GM18519 (cell line): ENCODE data around the gene MT1H.

ENCODE experiments used
- ATAC-seq: cut with Tn5 transposase; IDR thresholded peaks from one replicate; pipeline ENCODE4 v1.9.1; 2021; ENCODE audit warnings: mild to moderate bottlenecking, moderate library complexity; ENCODE audit not compliant: unreplicated experiment, low FRiP score

Gene MT1H

DNA sequence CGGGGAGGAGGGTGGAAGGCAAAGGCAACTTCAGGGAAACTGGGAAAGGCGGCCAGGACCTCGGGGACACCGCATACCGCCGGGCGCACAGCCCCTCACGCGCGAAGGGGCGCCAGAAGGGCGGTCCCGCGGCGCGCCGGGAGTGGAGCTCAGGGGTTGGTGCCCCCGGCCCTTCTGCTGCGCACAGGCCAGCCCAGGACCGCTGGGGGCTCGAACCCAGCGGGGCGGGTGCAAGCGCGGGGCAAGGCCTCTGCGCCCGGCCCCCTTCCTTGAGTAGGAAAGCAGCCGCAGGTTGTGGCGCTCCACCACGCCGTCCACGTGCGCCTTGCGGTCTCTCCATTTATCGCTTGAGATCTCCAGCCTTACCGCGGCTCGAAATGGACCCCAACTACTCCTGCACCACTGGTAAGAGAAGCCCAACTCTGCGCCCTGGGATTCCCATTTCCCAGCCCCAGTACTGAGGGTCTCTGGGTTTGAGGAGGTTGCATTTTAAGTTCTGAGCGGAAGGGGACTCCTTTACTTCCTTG lies 34.1 kb upstream of the MT1H start:
- ATAC-seq = no peak

DNA sequence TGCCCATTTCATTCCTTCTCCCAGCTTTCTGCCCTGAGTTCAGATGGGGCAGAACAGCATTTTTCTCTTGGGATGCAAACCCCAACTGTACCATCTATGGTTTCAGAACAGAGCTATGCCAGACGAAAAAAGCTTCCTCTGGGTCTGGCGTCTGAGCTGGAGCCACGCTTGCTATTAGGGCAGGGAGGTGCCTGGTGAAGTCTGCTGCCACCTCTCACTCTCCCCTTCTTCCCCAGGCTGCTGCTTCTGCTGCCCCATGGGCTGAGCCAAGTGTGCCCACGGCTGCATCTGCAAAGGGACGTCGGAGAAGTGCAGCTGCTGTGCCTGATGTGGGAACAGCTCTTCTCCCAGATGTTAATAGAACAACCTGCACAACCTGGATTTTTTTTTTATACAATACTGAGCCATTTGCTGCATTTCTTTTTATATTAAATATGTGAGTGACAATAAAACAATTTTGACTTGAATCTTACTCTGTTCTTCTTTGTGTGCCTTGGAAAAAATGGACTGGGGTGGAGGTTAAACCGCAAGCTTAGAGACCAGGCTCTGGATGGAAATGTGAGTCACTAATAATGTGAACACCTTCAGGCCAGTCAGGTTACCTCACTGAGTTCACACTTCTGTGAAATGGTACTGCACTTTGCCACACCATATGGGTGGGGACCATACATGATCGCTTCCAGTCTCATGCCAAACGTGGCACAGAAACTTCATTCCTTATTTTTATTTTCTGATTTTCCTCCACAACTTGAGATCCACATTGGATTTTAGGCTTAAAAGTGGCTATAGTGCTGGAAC lies 32.8 kb upstream of the MT1H start:
- ATAC-seq = no peak

DNA sequence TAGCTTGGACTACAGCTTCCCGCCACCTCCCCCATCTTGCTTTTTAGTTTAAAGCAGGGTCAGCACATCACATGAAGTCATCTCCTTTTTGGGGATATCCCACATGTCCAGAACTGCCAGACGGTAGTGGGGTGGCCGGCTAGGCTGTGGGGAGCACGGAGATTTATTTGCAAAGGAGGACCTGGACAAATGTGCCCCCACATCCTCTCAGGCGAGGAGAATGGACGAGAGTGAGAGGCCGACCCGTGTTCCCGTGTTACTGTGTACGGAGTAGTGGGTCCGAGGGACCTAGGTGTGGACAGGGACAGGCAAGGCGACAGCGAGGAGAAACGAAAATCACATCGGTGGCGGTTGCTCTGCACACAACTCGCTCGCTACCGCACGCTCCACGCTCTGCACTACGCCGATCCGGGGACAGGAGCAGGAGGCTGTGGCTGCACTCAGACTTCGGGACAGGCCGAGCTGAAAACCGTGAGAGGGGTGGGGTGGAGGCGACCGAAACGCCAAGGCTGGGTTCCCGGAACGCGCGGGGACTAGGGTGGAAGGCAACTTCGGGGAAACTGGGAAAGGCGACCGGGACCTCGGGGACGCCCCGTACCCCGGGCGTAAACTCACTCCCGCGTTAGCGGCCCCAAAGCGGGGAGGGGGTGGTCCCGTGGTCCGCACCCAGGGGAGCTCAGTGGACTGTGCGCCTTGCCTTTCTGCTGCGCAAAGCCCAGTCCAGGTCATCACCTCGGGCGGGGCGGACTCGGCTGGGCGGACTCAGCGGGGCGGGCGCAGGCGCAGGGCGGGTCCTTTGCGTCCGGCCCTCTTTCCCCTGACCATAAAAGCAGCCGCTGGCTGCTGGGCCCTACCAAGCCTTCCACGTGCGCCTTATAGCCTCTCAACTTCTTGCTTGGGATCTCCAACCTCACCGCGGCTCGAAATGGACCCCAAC lies 31.5 kb upstream of the MT1H start, which contains the start of gene MT1A:
TSS of gene MT1A (plus strand) at position 853 of the 937 bp plus-strand sequence. CDS start at position 926, 73 bp downstream.
- no peak for ATAC-seq

DNA sequence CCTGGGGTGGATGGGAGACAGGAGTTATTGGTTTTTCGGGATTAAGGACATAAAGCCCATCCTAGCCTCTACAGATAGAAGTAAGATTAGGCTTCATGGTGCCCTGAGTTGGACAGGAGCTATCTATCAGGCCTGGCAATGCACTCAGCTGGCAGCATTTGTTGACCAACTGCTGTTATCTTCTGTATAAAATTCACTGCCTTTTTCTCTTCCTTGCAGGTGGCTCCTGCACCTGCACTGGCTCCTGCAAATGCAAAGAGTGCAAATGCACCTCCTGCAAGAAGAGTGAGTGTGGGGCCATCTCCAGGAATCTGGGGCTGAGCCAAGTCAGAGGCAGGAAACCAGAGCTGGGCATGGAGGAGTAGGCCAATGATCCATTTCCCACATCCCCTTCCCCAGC lies 30.6 kb upstream of the MT1H start:
- ATAC-seq = no peak

DNA sequence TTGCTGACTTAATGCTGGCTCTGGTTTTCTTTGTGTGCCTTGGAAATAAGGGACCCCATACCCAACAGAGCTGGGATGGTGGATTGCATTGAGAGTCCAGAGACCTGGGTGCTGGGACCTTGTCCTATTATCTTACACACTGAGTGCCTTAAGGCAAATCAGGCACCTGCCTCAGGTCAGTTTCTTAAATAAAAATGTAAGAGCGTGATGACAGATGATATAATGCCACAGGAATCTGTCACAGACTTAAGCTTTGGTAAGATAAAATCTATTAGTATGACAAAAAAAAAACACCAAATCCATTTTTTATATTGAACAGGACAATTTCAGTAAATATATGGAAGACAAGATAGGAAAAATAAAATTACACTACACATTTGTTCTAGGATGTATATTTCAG lies 29.5 kb upstream of the MT1H start:
- no peak for ATAC-seq

DNA sequence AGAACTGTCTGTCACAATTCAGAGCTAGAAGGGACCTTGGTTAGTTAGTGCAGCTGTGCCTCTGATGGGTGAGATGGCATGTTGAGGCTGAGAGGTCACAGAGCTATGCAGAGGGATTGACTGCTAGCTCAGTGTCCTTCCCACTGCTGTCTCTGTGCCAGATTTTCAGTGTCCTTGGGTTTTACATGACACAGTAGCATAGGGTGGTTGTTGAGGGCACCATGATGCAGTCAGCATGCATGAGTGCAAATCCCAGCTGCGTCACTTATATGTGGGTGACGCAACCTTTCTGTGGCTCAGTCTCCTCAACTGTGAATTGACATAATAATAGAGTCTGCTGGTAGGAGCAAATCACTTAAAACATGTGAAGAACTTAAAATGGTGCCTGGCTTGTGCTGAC lies 28.4 kb upstream of the MT1H start:
- no peak for ATAC-seq

DNA sequence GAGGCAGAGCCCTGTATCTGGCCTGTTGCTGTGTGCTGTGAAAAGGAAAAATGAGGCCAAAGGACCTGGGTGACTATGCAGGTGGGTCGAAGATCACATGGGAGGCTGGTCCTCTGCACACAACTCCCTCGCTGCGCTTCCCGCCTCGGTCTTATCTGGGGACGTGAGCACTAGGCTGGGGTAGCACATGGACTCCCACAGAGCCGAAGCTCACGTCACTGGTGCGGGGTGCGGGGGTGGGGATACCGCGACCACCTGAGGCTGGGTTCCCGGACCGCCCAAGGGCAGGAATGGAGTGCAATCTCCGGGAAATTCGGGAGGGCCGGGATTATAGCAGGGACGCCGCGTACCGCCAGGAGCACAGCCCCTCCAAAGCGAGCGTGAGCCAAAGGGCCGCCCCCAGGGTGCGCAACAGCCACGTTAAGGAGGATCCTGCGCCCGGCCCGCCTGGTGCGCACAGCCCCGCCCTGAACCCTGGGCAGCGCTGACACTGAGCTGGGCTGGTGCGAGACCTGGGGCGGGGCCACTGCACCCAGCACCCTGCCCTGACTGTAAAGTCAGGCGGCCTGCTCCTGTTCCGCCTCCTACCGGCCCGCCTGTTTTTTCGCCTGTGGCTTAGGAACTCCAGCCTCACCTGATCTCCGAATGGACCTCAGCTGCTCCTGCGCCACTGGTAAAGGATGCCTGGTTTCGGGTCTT lies 26.4 kb upstream of the MT1H start:
- ATAC-seq = peak; percentile 70

DNA sequence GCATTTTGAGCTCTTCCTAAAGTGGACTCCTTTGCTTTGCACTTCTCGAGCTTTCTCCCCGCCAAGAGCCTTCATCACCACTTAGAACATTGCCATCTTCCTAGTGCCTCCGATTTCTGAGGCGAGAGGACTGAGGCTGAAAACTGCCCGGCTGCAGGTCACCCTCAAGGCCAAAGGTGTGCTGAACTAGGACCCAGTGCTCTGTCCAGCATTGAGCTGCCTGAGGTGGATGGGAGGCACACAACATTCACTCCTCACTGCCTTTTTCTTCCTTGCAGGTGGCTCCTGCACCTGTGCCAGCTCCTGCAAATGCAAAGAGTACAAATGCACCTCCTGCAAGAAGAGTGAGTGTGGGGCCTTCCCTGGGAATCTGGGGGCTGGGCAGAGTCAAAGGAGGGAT lies 25.8 kb upstream of the MT1H start:
- no peak for ATAC-seq

DNA sequence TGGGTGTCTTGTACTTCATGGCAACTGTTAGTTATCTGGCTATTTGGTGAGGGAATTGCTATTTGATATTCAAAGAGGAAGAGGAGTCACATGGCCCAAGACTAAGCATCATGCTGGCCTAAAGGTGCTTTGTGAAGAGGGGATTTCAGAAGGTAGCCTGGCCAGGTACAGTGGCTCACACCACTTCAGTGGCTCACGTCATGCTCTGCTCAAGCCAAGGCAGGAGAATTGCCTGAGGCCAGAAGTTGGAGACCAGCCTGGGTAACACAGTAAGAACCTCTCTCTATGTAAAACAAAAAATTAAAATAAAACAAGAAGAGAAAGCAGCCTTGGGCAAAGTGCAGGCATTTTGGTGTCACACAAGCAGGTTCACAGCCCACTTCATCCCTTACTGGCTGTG lies 24.3 kb upstream of the MT1H start:
- ATAC-seq = no peak

DNA sequence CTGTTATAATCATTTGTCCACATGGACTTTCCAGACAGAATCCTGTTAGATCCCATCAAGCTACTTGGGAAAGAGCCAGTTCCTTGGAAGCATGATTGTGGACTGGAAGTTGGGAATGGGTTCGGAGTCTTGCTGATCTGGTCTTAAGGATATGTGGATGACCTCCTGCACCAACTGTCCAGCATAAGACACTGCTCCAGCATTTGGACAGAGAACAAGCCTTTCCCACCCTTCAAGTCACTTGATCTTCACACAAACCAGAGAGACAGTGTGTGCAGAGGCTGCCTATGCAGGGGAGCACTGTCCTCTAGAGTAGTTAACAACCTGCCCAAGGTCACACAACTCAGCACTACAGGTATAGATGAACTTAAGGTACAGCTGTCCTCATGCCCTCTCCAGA lies 23.8 kb upstream of the MT1H start:
- no peak for ATAC-seq

DNA sequence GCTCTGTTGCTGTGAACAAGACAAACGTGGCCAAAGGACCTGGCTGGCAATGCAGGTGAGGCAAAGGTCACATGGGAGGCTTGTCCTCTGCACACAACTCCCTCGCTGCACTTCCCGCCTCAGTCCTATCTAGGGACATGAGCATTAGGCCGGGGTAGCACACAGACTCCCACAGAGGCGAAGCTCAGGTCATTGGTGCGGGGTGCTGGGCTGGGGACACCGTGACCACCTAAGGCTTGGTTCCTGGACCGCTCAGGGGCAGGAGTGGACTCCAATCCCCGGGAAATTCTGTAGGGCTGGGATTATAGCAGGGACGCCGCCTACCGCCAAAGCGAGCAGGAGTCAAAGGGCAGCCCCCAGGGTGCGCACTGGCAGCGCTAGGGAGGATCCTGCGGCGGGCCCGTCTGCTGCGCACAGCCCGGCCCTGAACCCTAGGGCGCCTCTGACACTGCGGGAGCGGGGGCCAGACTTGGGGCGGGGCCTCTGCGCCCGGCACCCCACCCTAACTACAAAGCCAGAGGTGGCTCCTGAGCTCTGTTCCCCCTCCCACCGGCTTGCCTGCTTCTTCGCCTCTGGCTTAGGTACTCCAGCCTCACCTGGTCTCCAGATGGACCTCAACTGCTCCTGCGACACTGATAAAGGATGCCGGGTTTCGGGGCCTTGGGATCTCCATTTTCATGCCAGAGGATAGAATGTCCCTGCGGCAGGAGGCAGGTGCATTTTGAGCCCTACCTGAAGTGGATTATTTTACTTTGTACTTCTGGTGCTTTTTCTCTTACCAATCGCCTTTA lies 21.8 kb upstream of the MT1H start:
- ATAC-seq = no peak

DNA sequence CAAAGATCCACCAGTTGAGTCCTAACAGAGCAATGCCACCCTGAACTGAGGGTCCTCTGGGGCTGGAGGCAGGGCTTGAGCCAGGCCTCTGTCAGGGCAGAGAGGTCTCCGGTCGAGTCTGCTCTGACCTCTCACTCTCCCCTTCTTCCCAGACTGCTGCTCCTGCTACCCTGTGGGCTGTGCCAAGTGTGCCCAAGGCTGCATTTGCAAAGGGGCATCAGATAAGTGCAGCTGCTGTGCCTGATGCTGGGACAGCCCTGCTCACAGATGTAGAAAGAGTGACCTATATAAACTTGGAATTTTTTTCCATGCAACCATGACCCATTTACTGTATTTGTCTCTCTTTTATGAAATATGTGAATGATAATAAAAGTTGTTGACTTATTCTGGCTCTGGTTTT lies 20.3 kb upstream of the MT1H start:
- ATAC-seq = no peak

DNA sequence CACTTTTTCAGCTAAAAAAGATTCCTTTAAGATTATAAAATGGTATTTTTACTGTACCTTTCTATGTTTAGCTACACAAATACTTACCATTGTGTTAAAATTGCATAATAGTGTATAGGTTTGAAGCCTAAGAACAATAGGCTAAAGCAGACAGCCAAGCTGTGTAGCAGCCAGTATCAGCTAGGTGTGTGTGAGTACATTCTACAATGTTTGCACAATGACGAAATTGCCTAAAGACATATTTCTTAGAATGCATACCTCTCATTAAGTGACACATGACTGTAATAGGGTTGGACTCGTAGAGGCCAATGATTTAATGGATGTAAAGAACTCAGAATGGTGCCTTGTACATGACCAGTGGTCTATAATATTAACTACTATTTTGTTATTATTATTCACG lies 19.8 kb upstream of the MT1H start:
- ATAC-seq = no peak

DNA sequence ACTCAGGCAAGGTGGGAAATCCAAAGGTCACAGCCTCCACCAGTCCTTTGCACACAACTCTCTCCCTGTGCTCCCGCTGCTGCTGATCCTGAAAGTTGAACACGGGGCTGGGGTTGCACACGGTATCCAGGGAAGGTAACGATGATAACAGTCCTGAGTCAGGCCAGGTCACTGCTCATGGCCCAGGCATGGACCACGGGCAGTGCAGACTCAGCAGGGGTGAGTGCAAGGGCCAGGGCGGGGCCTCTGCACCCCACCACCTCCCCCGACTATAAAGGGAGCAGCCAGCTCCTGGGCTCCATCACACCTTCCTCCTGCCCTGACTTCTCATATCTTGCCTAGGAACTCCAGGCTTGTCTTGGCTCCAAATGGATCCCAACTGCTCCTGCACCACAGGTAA lies 18.0 kb upstream of the MT1H start, which contains the start of gene MT1B:
TSS of gene MT1B (plus strand) at position 301 of the 400 bp plus-strand sequence. CDS start at position 369, 68 bp downstream.
- ATAC-seq = no peak

DNA sequence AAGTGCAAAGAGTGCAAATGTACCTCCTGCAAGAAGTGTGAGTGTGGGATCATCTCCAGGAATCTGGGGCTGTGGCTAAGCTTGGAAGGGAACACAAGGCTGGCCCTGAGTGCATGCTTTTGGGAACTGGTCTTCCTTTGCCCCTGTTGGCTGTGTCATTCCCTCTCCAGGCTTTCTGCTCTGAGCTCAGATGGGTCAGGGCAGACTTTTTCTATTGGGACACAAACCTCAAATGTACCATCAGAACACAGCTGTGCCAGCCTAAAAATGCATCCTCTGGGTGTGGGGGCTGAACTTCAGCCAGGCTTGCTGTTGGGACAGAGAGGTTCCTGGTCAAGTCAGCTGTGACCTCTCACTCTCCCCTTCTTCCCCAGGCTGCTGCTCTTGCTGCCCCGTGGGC lies 17.0 kb upstream of the MT1H start:
- no peak for ATAC-seq

DNA sequence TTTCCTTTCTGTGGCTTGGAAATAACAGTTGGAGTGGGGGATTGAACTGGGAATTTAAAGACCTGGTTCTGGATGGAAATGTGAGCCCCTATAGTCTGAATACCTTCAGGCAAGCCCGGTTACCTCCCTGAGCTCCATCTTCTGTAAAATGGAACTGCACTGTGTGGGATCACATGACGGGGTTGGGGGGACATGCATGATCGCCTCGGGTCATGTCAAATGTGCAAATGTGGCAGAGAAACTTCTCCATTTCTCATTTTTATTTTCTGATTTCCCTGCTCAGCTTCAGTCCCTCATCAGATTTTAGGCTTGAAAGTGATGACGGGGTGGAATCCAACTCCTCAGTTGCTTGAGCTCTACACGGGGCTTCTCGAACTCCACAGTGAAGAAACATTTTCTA lies 16.4 kb upstream of the MT1H start:
- no peak for ATAC-seq

DNA sequence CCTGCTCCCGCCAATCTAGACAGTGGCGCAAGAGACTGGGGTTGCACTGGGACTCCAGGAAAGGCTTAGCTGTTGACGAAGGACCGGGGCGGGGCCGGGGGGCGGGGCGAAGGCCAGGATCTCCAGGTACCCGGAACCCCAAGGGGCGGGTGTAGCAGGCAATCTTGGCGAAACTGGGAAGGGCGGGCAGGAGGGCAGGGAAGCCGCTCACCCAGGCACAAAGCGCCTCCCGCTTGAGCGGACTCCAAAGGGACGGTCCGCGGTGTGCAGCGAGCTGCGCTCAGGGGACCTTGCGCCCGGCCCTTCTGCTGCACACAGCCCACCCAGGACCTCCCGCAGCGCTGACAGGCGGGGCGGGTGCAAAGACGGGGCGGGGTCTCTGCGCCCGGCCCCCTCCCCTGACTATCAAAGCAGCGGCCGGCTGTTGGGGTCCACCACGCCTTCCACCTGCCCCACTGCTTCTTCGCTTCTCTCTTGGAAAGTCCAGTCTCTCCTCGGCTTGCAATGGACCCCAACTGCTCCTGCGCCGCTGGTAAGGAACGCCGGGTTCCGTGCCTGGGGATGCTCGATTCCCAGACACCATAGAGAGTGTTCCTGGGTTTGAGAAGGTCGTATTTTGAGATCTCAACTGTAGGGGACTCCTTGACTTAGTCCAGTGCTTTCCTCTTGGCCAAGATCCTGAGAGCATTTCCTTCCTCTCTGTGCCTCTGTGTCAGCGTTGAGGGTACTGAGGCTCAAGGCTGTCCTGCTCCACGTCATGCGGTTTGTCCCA lies 11.9 kb upstream of the MT1H start, which contains the start of gene MT1F:
TSS of gene MT1F (plus strand) at position 405 of the 772 bp plus-strand sequence. CDS start at position 505, 100 bp downstream.
- no peak for ATAC-seq

DNA sequence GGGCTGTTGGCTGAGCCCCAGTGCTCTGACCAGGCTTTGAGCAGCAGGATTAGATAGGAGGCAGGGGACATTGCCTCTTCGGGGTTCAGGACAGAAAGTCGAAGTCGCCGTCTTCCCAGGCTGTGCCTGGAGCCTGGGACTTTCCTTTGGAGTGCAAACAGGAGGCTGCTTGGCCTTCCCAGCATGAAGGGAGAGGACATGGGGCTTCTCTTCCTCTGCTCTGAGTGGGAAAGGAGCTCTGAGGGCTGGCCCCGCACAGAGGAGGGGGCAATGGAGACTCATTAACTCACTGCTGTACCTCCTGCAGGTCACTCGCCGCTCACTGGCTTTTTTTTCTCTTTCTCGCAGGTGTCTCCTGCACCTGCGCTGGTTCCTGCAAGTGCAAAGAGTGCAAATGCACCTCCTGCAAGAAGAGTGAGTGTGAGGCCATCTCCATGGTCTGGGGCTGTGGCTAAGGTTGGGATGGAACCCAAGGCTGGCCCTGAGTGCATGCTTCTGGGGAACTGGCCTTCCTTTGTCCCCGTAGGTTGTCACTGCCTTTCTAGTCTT lies 11.2 kb upstream of the MT1H start:
- no peak for ATAC-seq
